H1 (cell line): ENCODE results near the gene DNAJC21. TPM values are rescaled to one million over a fixed set of nuclear protein-coding genes. Genes with fewer than 3 reads are reported as not detected.

Experiments used
- GABPA ChIP-seq: IDR thresholded peaks from 2 replicates; pipeline ENCODE4 v1.6.1; 2011; ENCODE audit warnings: mild to moderate bottlenecking, low read length, moderate library complexity, borderline replicate concordance; ENCODE audit not compliant: insufficient read depth
- JUND ChIP-seq: IDR thresholded peaks from 2 replicates; pipeline ENCODE4 v1.6.1; 2011; ENCODE audit warnings: mild to moderate bottlenecking, improper control_type of control experiment, low read length
- POU5F1 ChIP-seq: IDR thresholded peaks from 2 replicates; pipeline ENCODE4 v1.6.1; 2011; ENCODE audit warnings: low read depth, mild to moderate bottlenecking, low read length, moderate library complexity
- RAD21 ChIP-seq, 2 experiments: IDR thresholded peaks in 1 of 2; conservative IDR thresholded peaks in 1 of 2; 2 replicates each; pipeline ENCODE4 v1.6.1; 2011; ENCODE audit warnings: low read depth in 2 of 2, low read length in 2 of 2, improper control_type of control experiment in 1 of 2, inconsistent platforms in 1 of 2, mild to moderate bottlenecking in 1 of 2, moderate library complexity in 1 of 2
- RXRA ChIP-seq: IDR thresholded peaks from 2 replicates; pipeline ENCODE4 v1.6.1; 2011; ENCODE audit warnings: low read depth, mild to moderate bottlenecking, low read length, moderate library complexity; ENCODE audit not compliant: insufficient read depth
- SP2 ChIP-seq: IDR thresholded peaks from 2 replicates; pipeline ENCODE4 v1.6.1; 2012; ENCODE audit warnings: mild to moderate bottlenecking, low read length, inconsistent platforms
- TAF1 ChIP-seq: IDR thresholded peaks from 2 replicates; pipeline ENCODE4 v1.6.1; 2011; ENCODE audit warnings: mild to moderate bottlenecking, low read depth, low read length
- TBP ChIP-seq: IDR thresholded peaks from 2 replicates; pipeline ENCODE4 v1.6.1; 2011; ENCODE audit warnings: low read depth, low read length, improper control_type of control experiment
- polyA plus RNA-seq, 7 experiments: library from polyadenylated mRNA; depleted of rRNA in 3 of 7; stranded (reverse) in 5 of 7; unstranded in 2 of 7; fragments of >200 nt in 5 of 7; fragments of 200-250 nt in 2 of 7; gene quantifications; 1 replicate in 5 of 7; 2 replicates in 1 of 7; 4 replicates in 1 of 7; pipeline versions ENCODE4 v1.2.1 to v1.2.3, GENCODE V29; 2011 to 2013; ENCODE audit warnings: missing spikeins in 2 of 7, mixed read lengths in 2 of 7
- total RNA-seq: library from RNA; stranded (reverse); fragmentation: NEBNext Ultra II Directional; extraction: Animal tissue kit (Norgen Biotek cat#: 25700); gene quantifications from 2 replicates; pipeline ENCODE4 v1.2.1, GENCODE V29; 2021
- TF ChIP-seq, protein P1 (sequence below): fragments of 300-600 bp; sonication (generic); IDR thresholded peaks from 2 replicates; pipeline ENCODE4 v1.7.1; 2012; ENCODE audit warnings: low read length, moderate library complexity, mild to moderate bottlenecking, inconsistent platforms; ENCODE audit not compliant: insufficient replicate concordance

The DNAJC21 gene
- total and polyA plus RNA-seq, 2 of the 8 experiments (the other 6 are each of a cell fraction or from before 2014, with no cell fraction given) = 5.1 to 47.5 TPM

DNA sequence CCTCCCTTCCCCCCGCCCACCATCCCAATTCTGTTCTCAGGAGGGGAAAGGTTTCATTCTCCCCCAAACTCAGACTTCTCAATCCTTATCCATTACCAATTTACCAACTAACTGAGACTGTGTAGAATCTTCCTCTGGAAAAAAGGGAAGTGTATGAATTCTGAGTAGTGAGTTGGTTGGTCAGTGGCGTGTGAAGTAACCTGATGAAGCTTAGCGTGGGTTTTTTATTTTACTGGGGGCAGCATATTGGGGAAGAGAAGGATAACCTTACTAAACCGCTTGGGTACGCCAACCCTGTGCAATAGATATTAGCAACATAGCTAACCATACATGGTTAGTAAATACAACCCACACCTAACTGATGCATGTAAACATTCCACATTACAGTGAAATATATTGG, 1.1 kb upstream of the DNAJC21 start (continued):
- TF ChIP-seq, protein P1, sequence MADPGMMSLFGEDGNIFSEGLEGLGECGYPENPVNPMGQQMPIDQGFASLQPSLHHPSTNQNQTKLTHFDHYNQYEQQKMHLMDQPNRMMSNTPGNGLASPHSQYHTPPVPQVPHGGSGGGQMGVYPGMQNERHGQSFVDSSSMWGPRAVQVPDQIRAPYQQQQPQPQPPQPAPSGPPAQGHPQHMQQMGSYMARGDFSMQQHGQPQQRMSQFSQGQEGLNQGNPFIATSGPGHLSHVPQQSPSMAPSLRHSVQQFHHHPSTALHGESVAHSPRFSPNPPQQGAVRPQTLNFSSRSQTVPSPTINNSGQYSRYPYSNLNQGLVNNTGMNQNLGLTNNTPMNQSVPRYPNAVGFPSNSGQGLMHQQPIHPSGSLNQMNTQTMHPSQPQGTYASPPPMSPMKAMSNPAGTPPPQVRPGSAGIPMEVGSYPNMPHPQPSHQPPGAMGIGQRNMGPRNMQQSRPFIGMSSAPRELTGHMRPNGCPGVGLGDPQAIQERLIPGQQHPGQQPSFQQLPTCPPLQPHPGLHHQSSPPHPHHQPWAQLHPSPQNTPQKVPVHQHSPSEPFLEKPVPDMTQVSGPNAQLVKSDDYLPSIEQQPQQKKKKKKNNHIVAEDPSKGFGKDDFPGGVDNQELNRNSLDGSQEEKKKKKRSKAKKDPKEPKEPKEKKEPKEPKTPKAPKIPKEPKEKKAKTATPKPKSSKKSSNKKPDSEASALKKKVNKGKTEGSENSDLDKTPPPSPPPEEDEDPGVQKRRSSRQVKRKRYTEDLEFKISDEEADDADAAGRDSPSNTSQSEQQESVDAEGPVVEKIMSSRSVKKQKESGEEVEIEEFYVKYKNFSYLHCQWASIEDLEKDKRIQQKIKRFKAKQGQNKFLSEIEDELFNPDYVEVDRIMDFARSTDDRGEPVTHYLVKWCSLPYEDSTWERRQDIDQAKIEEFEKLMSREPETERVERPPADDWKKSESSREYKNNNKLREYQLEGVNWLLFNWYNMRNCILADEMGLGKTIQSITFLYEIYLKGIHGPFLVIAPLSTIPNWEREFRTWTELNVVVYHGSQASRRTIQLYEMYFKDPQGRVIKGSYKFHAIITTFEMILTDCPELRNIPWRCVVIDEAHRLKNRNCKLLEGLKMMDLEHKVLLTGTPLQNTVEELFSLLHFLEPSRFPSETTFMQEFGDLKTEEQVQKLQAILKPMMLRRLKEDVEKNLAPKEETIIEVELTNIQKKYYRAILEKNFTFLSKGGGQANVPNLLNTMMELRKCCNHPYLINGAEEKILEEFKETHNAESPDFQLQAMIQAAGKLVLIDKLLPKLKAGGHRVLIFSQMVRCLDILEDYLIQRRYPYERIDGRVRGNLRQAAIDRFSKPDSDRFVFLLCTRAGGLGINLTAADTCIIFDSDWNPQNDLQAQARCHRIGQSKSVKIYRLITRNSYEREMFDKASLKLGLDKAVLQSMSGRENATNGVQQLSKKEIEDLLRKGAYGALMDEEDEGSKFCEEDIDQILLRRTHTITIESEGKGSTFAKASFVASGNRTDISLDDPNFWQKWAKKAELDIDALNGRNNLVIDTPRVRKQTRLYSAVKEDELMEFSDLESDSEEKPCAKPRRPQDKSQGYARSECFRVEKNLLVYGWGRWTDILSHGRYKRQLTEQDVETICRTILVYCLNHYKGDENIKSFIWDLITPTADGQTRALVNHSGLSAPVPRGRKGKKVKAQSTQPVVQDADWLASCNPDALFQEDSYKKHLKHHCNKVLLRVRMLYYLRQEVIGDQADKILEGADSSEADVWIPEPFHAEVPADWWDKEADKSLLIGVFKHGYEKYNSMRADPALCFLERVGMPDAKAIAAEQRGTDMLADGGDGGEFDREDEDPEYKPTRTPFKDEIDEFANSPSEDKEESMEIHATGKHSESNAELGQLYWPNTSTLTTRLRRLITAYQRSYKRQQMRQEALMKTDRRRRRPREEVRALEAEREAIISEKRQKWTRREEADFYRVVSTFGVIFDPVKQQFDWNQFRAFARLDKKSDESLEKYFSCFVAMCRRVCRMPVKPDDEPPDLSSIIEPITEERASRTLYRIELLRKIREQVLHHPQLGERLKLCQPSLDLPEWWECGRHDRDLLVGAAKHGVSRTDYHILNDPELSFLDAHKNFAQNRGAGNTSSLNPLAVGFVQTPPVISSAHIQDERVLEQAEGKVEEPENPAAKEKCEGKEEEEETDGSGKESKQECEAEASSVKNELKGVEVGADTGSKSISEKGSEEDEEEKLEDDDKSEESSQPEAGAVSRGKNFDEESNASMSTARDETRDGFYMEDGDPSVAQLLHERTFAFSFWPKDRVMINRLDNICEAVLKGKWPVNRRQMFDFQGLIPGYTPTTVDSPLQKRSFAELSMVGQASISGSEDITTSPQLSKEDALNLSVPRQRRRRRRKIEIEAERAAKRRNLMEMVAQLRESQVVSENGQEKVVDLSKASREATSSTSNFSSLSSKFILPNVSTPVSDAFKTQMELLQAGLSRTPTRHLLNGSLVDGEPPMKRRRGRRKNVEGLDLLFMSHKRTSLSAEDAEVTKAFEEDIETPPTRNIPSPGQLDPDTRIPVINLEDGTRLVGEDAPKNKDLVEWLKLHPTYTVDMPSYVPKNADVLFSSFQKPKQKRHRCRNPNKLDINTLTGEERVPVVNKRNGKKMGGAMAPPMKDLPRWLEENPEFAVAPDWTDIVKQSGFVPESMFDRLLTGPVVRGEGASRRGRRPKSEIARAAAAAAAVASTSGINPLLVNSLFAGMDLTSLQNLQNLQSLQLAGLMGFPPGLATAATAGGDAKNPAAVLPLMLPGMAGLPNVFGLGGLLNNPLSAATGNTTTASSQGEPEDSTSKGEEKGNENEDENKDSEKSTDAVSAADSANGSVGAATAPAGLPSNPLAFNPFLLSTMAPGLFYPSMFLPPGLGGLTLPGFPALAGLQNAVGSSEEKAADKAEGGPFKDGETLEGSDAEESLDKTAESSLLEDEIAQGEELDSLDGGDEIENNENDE = no peak
- TF ChIP-seq TAF1 (no peak), RXRA (no peak), SP2 (no peak), POU5F1 (no peak), RAD21 (IDR thresholded peaks at IDR 0.05 in 1 of 2, conservative IDR thresholded peaks at IDR 0.05 in 1 of 2; ENCODE audit: low read depth in 2 of 2, low read length in 2 of 2) (no peak), GABPA (no peak), JUND (no peak), TBP (no peak)
